Measurements from ENCODE around the gene SMIM5.

Gene SMIM5

GRCh38 chr17:75604034-75604695, 29.1 kb upstream of the SMIM5 start:
- DNase-seq: no peak

GRCh38 chr17:75605790-75606189, 27.4 kb upstream of the SMIM5 start:
- DNase-seq: no peak

GRCh38 chr17:75607086-75607485, 26.1 kb upstream of the SMIM5 start:
- no peak for DNase-seq

- DNase-seq: no peak
These were observed 22.9 kb upstream of the SMIM5 start for GRCh38 chr17:75610103-75610984.

GRCh38 chr17:75611851-75612429, 21.3 kb upstream of the SMIM5 start:
- DNase-seq: no peak

GRCh38 chr17:75612906-75613626, 20.2 kb upstream of the SMIM5 start:
- DNase-seq: no peak

GRCh38 chr17:75614006-75614405, 19.2 kb upstream of the SMIM5 start:
- DNase-seq: no peak

GRCh38 chr17:75614556-75615270, 18.5 kb upstream of the SMIM5 start:
- DNase-seq: no peak

GRCh38 chr17:75615301-75615700, 17.9 kb upstream of the SMIM5 start:
- no peak for DNase-seq

- no peak for DNase-seq
These were observed 16.6 kb upstream of the SMIM5 start for GRCh38 chr17:75616521-75617122.

- DNase-seq: no peak
These were observed 16.0 kb upstream of the SMIM5 start for GRCh38 chr17:75617218-75617617.

GRCh38 chr17:75617675-75618074, 15.6 kb upstream of the SMIM5 start:
- DNase-seq: no peak

GRCh38 chr17:75619506-75620431, 13.5 kb upstream of the SMIM5 start:
- no peak for DNase-seq

- DNase-seq: no peak
These were observed 11.7 kb upstream of the SMIM5 start for GRCh38 chr17:75621489-75621888.

- no peak for DNase-seq
These were observed 11.2 kb upstream of the SMIM5 start for GRCh38 chr17:75622076-75622475.

GRCh38 chr17:75622771-75623273, 10.4 kb upstream of the SMIM5 start:
- DNase-seq: no peak

- no peak for DNase-seq
These were observed 9.8 kb upstream of the SMIM5 start for GRCh38 chr17:75623386-75623785.

GRCh38 chr17:75624021-75624420, 9.2 kb upstream of the SMIM5 start:
- no peak for DNase-seq

- DNase-seq: no peak
These were observed 8.4 kb upstream of the SMIM5 start for GRCh38 chr17:75624714-75625345.

- DNase-seq: no peak
These were observed 7.3 kb upstream of the SMIM5 start for GRCh38 chr17:75625813-75626486.

Data from NCI-H1417 treated with DMSO at 0.1 percent for 48 hours (cell line).